HepG2 (cell line): Measurements from ENCODE around the gene BIRC7. TPM values are rescaled to one million over a fixed set of nuclear protein-coding genes. Genes with fewer than 3 reads are reported as not detected.

Experiments used
- CC2D1A ChIP-seq: sonication (generic); formaldehyde crosslinking; IDR thresholded peaks from 2 replicates; pipeline ENCODE4 v1.8.1; 2023; ENCODE audit warnings: mild to moderate bottlenecking, missing genetic modification reagents
- DMAP1 ChIP-seq: IDR thresholded peaks from 2 replicates; pipeline ENCODE4 v1.6.1; 2016
- FOXJ3 ChIP-seq: sonication (generic); formaldehyde crosslinking; IDR thresholded peaks from 2 replicates; pipeline ENCODE4 v1.4.0; 2020; ENCODE audit warnings: missing genetic modification reagents, mild to moderate bottlenecking, borderline replicate concordance
- GATAD2A ChIP-seq: IDR thresholded peaks from 2 replicates; pipeline ENCODE4 v1.6.1; 2016
- KMT2A ChIP-seq: sonication (generic); formaldehyde crosslinking; IDR thresholded peaks from 2 replicates; pipeline ENCODE4 v1.4.0; 2020; ENCODE audit warnings: missing genetic modification reagents
- MIER3 ChIP-seq: IDR thresholded peaks from 2 replicates; pipeline ENCODE4 v1.6.1; 2016; ENCODE audit warnings: missing compliant biosample characterization, borderline replicate concordance
- NAIF1 ChIP-seq: sonication (generic); formaldehyde crosslinking; IDR thresholded peaks from 2 replicates; pipeline ENCODE4 v1.5.0; 2020; ENCODE audit warnings: mild to moderate bottlenecking, missing genetic modification reagents, borderline replicate concordance
- POGZ ChIP-seq: sonication (generic); formaldehyde crosslinking; IDR thresholded peaks from 2 replicates; pipeline ENCODE4 v1.4.0; 2020; ENCODE audit warnings: mild to moderate bottlenecking, missing genetic modification reagents
- PTBP1 ChIP-seq: fragments of 200-400 bp; formaldehyde crosslinking; IDR thresholded peaks from 2 replicates; pipeline ENCODE4 v1.6.1; 2018; ENCODE audit warnings: low read length, low read depth; ENCODE audit not compliant: poor library complexity, severe bottlenecking
- STAT5B ChIP-seq: sonication (generic); formaldehyde crosslinking; IDR thresholded peaks from 2 replicates; pipeline ENCODE4 v1.4.0; 2020; ENCODE audit warnings: missing genetic modification reagents
- THAP11 ChIP-seq: IDR thresholded peaks from 2 replicates; pipeline ENCODE4 v1.6.1; 2016; ENCODE audit warnings: missing biosample characterization, missing genetic modification reagents
- ZFP41 ChIP-seq: sonication (generic); formaldehyde crosslinking; IDR thresholded peaks from 2 replicates; pipeline ENCODE4 v1.4.0; 2020; ENCODE audit warnings: mild to moderate bottlenecking, missing genetic modification reagents, borderline replicate concordance
- ZKSCAN1 ChIP-seq: fragments of 150-350 bp; IDR thresholded peaks from 2 replicates; pipeline ENCODE4 v1.6.1; 2014; ENCODE audit warnings: low read length
- ZNF776 ChIP-seq: sonication (generic); formaldehyde crosslinking; IDR thresholded peaks from 2 replicates; pipeline ENCODE4 v1.4.0; 2020; ENCODE audit warnings: mild to moderate bottlenecking, missing genetic modification reagents
- polyA plus RNA-seq, 8 experiments: library from polyadenylated mRNA; depleted of rRNA in 3 of 8; stranded (reverse) in 7 of 8; unstranded in 1 of 8; fragments of >200 nt; fragmentation: Illumina TruSeq in 4 of 8; extraction: Trizol in 4 of 8; gene quantifications; 2 replicates each; pipeline versions ENCODE4 v1.2.1 to v1.2.3, GENCODE V29; 2011 to 2016; ENCODE audit warnings: low read depth in 4 of 8, missing spikeins in 1 of 8, mixed read lengths in 1 of 8; ENCODE audit not compliant: insufficient read depth in 1 of 8
- total RNA-seq, 5 experiments: library from RNA; depleted of rRNA; stranded (reverse); fragments of >200 nt; fragmentation: Illumina TruSeq; extraction: Trizol; gene quantifications; 2 replicates each; pipeline ENCODE4 v1.2.3, GENCODE V29; 2016; ENCODE audit warnings: low read depth in 1 of 5
- TF ChIP-seq, protein P1 (sequence below): sonication (generic); formaldehyde crosslinking; IDR thresholded peaks from 2 replicates; pipeline ENCODE4 v1.4.0; 2020; ENCODE audit warnings: mild to moderate bottlenecking, missing genetic modification reagents
- TF ChIP-seq, protein P2 (sequence below): IDR thresholded peaks from 2 replicates; pipeline ENCODE4 v1.6.1; 2016; ENCODE audit warnings: missing genetic modification reagents, missing compliant biosample characterization
- TF ChIP-seq, protein P3 (sequence below): IDR thresholded peaks from 2 replicates; pipeline ENCODE4 v1.6.1; 2012; ENCODE audit warnings: inconsistent platforms
- TF ChIP-seq, protein P4 (sequence below): sonication (generic); formaldehyde crosslinking; IDR thresholded peaks from 2 replicates; pipeline ENCODE4 v1.4.0; 2020; ENCODE audit warnings: missing genetic modification reagents
- TF ChIP-seq, protein P5 (sequence below): sonication (generic); formaldehyde crosslinking; IDR thresholded peaks from 2 replicates; pipeline ENCODE4 v1.5.0; 2020; ENCODE audit warnings: missing genetic modification reagents
- TF ChIP-seq, protein P6 (sequence below): sonication (generic); formaldehyde crosslinking; IDR thresholded peaks from 2 replicates; pipeline ENCODE4 v1.4.0; 2020; ENCODE audit warnings: missing genetic modification reagents
- TF ChIP-seq, protein P7 (sequence below): sonication (generic); formaldehyde crosslinking; IDR thresholded peaks from 2 replicates; pipeline ENCODE4 v1.4.0; 2020; ENCODE audit warnings: missing genetic modification reagents, borderline replicate concordance

The BIRC7 gene
- total and polyA plus RNA-seq, 2 of the 13 experiments (the other 11 are each of a cell fraction or from before 2014, with no cell fraction given), result 0.27 to 5.1 TPM

DNA sequence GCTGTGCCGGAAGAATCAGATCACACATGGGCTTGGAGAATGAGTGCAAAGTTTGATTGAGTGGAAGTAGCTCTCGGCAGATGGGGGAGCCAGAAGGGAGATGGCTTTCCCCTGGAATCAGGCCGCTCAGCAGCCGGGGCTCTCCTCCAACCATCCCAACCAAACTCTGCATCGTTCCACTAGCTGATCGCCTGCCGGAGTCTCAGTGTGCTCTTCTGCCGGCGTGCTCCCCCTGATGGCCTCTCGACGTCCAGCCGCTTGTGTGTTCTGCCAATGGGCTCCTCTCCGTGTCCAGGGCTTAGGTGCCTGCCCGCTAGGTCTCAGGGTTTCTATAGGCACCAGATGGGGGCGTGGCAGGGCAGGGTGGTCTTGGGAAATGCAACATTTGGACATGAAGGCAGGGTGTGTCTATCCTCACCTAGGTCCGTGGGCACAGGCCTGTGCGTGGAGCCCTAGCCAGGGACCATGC, 4.9 kb upstream of the BIRC7 start (continued):
- TF ChIP-seq, protein P1, sequence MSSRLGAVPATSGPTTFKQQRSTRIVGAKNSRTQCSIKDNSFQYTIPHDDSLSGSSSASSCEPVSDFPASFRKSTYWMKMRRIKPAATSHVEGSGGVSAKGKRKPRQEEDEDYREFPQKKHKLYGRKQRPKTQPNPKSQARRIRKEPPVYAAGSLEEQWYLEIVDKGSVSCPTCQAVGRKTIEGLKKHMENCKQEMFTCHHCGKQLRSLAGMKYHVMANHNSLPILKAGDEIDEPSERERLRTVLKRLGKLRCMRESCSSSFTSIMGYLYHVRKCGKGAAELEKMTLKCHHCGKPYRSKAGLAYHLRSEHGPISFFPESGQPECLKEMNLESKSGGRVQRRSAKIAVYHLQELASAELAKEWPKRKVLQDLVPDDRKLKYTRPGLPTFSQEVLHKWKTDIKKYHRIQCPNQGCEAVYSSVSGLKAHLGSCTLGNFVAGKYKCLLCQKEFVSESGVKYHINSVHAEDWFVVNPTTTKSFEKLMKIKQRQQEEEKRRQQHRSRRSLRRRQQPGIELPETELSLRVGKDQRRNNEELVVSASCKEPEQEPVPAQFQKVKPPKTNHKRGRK (CRISPR knock-in tag), result no peak
- TF ChIP-seq NAIF1 (CRISPR knock-in tag) (no peak), DMAP1 (CRISPR knock-in tag) (no peak), FOXJ3 (CRISPR knock-in tag) (no peak), CC2D1A (CRISPR knock-in tag) (0 out of 2 replicates have a peak, but pooled peaks have one; percentile 96), GATAD2A (CRISPR knock-in tag) (peak; percentile 46; the same call in 1 of the 2 replicates), ZFP41 (CRISPR knock-in tag) (no peak), POGZ (CRISPR knock-in tag) (no peak), THAP11 (CRISPR knock-in tag) (0 out of 2 replicates have a peak, but pooled peaks have one; percentile 48), MIER3 (0 out of 2 replicates have a peak, but pooled peaks have one; percentile 56), ZNF776 (CRISPR knock-in tag) (no peak), ZKSCAN1 (no peak), STAT5B (CRISPR knock-in tag) (no peak), PTBP1 (no peak), KMT2A (CRISPR knock-in tag) (0 out of 2 replicates have a peak, but pooled peaks have one; percentile 38)
- TF ChIP-seq, protein P2, sequence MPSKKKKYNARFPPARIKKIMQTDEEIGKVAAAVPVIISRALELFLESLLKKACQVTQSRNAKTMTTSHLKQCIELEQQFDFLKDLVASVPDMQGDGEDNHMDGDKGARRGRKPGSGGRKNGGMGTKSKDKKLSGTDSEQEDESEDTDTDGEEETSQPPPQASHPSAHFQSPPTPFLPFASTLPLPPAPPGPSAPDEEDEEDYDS (CRISPR knock-in tag), result peak; percentile 34; the same call in 1 of the 2 replicates
- TF ChIP-seq, protein P3, sequence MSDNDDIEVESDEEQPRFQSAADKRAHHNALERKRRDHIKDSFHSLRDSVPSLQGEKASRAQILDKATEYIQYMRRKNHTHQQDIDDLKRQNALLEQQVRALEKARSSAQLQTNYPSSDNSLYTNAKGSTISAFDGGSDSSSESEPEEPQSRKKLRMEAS, result no peak; the same call in 1 of the 2 replicates
- TF ChIP-seq, protein P4, sequence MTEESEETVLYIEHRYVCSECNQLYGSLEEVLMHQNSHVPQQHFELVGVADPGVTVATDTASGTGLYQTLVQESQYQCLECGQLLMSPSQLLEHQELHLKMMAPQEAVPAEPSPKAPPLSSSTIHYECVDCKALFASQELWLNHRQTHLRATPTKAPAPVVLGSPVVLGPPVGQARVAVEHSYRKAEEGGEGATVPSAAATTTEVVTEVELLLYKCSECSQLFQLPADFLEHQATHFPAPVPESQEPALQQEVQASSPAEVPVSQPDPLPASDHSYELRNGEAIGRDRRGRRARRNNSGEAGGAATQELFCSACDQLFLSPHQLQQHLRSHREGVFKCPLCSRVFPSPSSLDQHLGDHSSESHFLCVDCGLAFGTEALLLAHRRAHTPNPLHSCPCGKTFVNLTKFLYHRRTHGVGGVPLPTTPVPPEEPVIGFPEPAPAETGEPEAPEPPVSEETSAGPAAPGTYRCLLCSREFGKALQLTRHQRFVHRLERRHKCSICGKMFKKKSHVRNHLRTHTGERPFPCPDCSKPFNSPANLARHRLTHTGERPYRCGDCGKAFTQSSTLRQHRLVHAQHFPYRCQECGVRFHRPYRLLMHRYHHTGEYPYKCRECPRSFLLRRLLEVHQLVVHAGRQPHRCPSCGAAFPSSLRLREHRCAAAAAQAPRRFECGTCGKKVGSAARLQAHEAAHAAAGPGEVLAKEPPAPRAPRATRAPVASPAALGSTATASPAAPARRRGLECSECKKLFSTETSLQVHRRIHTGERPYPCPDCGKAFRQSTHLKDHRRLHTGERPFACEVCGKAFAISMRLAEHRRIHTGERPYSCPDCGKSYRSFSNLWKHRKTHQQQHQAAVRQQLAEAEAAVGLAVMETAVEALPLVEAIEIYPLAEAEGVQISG (CRISPR knock-in tag), result peak; percentile 35; the same call in 1 of the 2 replicates
- TF ChIP-seq, protein P5, sequence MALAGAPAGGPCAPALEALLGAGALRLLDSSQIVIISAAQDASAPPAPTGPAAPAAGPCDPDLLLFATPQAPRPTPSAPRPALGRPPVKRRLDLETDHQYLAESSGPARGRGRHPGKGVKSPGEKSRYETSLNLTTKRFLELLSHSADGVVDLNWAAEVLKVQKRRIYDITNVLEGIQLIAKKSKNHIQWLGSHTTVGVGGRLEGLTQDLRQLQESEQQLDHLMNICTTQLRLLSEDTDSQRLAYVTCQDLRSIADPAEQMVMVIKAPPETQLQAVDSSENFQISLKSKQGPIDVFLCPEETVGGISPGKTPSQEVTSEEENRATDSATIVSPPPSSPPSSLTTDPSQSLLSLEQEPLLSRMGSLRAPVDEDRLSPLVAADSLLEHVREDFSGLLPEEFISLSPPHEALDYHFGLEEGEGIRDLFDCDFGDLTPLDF (CRISPR knock-in tag), result no peak
- TF ChIP-seq, protein P6, sequence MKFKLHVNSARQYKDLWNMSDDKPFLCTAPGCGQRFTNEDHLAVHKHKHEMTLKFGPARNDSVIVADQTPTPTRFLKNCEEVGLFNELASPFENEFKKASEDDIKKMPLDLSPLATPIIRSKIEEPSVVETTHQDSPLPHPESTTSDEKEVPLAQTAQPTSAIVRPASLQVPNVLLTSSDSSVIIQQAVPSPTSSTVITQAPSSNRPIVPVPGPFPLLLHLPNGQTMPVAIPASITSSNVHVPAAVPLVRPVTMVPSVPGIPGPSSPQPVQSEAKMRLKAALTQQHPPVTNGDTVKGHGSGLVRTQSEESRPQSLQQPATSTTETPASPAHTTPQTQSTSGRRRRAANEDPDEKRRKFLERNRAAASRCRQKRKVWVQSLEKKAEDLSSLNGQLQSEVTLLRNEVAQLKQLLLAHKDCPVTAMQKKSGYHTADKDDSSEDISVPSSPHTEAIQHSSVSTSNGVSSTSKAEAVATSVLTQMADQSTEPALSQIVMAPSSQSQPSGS (CRISPR knock-in tag), result 0 out of 2 replicates have a peak, but pooled peaks have one; percentile 36
- TF ChIP-seq, protein P7, sequence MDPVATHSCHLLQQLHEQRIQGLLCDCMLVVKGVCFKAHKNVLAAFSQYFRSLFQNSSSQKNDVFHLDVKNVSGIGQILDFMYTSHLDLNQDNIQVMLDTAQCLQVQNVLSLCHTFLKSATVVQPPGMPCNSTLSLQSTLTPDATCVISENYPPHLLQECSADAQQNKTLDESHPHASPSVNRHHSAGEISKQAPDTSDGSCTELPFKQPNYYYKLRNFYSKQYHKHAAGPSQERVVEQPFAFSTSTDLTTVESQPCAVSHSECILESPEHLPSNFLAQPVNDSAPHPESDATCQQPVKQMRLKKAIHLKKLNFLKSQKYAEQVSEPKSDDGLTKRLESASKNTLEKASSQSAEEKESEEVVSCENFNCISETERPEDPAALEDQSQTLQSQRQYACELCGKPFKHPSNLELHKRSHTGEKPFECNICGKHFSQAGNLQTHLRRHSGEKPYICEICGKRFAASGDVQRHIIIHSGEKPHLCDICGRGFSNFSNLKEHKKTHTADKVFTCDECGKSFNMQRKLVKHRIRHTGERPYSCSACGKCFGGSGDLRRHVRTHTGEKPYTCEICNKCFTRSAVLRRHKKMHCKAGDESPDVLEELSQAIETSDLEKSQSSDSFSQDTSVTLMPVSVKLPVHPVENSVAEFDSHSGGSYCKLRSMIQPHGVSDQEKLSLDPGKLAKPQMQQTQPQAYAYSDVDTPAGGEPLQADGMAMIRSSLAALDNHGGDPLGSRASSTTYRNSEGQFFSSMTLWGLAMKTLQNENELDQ, result peak; percentile 87; the same call in 1 of the 2 replicates
